ENCODE results near the gene CMA1.
"Not testable (repeated sequence)": the region's sequence is repeated elsewhere in the genome, so short reads cannot be mapped to it uniquely, and the experiment has no call there.

CMA1 gene, protein sequence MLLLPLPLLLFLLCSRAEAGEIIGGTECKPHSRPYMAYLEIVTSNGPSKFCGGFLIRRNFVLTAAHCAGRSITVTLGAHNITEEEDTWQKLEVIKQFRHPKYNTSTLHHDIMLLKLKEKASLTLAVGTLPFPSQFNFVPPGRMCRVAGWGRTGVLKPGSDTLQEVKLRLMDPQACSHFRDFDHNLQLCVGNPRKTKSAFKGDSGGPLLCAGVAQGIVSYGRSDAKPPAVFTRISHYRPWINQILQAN

DNA sequence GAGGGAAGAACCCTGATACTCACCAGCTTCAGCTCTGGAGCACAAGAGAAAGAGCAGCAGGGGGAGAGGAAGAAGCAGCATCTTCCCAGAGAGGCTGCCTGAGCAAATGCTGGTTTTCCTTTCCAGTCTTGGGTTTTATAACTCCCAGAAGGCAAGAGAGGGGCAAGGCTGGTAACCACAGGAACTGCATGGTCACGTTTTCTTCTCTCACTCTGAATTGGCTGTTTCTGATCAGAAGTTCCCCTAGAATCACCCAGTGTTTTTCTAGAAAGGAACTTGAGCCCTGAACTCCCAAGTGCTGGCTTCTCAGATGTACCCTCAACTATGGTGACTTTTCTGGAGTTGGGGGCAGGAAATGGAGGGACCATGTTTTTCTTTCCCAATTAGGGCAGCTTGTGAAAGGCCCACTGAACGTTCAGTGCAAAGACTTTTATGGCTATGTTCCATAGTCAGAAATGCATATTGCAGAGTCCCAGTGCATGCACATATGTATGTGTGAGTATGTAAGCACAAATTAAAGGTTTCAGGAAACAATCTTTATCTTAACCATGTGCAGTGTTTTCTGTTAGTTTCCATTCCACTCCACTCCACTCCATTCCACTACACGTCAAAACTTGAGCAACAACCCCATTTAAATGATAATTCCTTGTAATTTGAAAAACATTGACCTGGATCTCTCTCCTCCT, at the start of gene CMA1:
Gene CMA1, minus strand, starts transcription at position 111 of the 686 bp plus-strand sequence. Its CDS starts 30 bp downstream, at position 81.
- in situ Hi-C loops (cut with HindIII; ENCODE audit: low pct_ligation_motif_present, low pct_unique_long_range_greater_than_20kb, low sequenced_read_pairs) = no loop called here
- no peak for DNase-seq

DNA sequence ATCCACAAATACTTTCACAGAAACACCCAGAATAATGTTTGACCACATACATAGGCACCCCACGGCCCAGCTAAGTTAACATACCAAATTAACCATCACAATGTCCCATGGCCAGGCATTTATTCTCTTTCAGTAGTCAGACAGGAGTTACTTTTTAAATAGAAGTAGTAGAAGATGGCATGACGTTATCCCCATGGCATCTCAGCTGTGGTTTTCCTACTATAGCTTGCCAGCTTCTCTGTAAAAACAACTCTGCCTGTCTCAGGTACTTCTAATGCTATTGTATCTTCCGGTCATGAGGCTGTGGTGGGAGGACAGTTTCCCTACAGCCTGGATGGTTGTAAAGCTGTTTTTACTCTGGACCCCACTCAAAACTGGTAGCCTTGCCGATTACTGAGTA, 48.7 kb upstream of the CMA1 start:
- DNase-seq = peak; percentile 83
- in situ Hi-C loops (cut with HindIII; ENCODE audit: low pct_ligation_motif_present, low pct_unique_long_range_greater_than_20kb, low sequenced_read_pairs) = no loop called here

DNA sequence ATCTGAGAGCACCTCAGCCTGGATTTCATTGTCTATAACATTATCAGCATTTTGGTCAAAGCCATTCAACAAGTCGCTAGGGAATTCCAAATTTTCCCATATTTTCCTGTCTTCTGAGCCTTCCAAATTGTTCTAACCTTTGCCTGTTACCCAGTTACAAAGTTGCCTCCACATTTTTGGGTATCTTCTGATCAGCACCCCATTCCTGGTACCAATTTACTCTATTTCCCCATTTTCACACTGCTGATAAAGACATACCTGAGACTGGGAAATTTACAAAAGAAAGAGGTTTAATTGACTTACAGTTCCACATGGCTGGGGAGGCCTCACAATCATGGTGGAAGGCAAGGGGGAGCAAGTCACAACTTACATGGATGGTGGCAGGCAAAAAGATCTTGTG, 41.0 kb upstream of the CMA1 start:
- DNase-seq; in situ Hi-C loops (cut with HindIII; ENCODE audit: low pct_ligation_motif_present, low pct_unique_long_range_greater_than_20kb, low sequenced_read_pairs): not testable (repeated sequence)

DNA sequence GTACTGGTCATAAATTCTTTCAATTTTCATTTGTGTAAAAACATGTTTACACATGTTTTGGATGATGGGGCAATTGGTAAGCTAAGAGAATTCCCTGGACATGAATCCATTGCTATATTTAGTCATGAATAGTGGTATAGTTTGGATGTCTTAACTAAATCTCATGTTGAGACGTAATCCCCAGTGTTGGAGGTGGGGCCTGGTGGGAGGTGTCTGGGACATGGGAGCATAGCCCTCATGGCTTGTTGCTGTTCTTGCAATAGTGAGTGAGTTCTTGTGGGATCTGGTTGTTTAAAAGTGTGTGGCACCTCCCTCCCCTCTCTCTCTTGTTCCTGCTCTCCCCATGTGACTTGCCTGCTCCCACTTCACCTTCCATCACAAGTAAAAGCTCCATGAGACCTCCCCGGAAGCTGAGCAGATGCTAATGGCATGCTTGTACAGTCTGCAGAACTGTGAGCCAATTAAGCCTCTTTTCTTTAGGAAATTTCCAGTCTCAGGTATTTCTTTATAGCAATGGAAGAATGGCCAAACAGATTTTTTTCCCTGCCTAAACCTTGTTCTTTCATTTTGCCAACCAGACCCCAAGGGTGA, 34.4 kb upstream of the CMA1 start:
- no peak for DNase-seq
- in situ Hi-C loops (cut with HindIII; ENCODE audit: low pct_ligation_motif_present, low pct_unique_long_range_greater_than_20kb, low sequenced_read_pairs) = no loop called here

DNA sequence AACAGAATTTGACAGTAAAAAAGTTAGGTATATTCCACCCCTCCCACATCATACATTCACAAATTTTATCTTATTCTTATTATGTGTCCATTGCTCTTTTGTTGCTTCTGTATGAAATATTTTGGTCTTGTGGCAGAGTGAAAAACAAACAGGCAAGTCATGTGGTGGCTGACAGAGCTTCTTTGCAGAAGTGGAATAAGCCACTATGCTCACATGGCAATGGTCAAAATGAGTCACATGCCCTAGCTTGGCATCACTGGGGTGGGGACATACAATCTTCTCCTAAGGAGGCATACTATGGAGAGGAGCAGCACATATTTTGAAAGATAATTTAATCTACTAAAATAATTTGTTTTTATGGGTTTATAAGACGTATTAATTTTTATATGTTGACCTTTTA, 27.7 kb upstream of the CMA1 start:
- in situ Hi-C loops (cut with HindIII; ENCODE audit: low pct_ligation_motif_present, low pct_unique_long_range_greater_than_20kb, low sequenced_read_pairs) = no loop called here
- DNase-seq = no peak

DNA sequence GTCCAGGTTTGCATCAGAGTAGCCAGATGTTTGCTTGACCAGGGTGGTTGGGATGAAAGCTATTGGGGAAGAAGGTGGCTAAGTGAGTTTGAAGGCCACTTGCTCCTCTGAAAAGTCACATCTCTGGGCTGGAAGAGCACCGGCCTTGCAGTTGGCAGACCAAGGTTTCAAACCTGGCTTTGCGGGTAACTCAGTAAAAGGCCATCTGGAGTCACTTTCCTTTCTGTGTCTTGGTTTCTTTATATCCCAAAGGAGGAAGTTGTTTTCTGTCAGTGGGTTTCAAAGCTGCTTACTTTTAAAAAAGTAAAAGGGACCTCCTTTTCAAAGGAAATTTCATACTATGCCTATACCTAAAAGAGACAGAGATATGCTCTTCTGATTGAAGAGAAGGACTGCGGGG, 26.2 kb upstream of the CMA1 start:
- no peak for DNase-seq
- in situ Hi-C loops (cut with HindIII; ENCODE audit: low pct_ligation_motif_present, low pct_unique_long_range_greater_than_20kb, low sequenced_read_pairs) = no loop called here

DNA sequence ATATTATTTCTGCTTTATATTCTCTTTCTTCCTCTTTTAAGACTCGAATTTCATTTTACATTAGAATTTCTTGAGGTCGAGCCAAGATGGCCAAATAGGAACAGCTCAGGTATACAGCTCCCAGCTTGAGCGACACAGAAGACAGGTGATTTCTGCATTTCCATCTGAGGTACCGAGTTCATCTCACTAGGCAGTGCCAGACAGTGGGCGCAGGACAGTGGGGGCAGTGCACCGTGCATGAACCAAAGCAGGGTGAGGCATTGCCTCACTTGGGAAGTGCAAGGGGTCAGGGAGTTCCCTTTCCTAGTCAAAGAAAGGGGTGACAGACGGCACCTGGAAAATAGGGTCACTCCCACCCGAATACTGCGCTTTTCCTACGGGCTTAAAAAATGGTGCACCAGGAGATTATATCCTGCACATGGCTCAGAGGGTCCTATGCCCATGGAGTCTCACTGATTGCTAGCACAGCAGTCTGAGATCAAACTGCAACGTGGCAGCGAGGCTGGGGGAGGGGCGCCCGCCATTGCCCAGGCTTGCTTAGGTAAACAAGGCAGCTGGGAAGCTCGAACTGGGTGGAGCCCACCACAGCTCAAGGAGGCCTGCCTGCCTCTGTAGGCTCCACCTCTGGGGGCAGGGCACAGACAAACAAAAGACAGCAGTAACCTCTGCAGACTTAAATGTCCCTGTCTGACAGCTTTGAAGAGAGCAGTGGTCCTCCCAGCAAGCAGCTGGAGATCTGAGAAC, 18.0 kb upstream of the CMA1 start:
- DNase-seq; in situ Hi-C loops (cut with HindIII; ENCODE audit: low pct_ligation_motif_present, low pct_unique_long_range_greater_than_20kb, low sequenced_read_pairs): not testable (repeated sequence)

DNA sequence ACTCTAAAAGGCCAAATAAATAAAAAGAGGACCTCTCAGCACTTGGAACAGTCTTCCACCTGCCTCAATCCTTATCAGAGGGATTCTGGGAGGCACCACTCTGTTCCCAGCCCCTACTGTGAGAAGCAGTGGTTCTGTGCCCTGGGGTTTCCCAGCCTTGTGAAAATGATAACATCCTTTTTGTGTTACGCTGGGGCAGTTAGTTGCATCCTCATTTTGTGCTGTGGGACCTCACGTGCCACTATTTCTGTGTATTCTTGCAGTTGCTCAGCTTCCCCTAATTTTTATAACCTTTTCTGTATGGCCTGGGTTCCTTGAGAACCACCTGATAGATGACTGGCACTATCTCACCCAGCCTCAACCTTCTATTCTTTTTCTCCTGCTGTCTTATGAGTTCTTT, 10.8 kb upstream of the CMA1 start:
- in situ Hi-C loops (cut with HindIII; ENCODE audit: low pct_ligation_motif_present, low pct_unique_long_range_greater_than_20kb, low sequenced_read_pairs) = no loop called here
- DNase-seq = no peak

DNA sequence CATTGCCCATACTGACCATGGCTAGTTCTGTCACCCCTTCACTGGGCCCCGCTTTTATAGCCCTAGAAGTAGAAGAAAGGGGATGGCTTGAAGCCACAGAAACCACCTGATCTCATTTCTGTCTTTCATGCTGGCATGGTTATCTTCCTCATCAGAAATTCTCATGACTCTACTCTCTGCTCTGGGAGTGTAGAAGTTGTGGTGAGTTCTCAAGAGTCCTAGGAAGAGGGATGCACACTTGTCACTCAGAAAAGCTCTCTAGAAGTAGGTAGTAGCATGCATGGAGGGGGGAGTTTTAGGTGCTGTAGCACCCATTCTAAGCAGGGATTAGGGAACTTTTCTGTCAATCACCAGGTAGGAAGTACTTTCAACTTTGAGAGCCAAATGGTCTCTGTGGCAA, 6.1 kb upstream of the CMA1 start:
- no peak for DNase-seq
- in situ Hi-C loops (cut with HindIII; ENCODE audit: low pct_ligation_motif_present, low pct_unique_long_range_greater_than_20kb, low sequenced_read_pairs) = no loop called here

DNA sequence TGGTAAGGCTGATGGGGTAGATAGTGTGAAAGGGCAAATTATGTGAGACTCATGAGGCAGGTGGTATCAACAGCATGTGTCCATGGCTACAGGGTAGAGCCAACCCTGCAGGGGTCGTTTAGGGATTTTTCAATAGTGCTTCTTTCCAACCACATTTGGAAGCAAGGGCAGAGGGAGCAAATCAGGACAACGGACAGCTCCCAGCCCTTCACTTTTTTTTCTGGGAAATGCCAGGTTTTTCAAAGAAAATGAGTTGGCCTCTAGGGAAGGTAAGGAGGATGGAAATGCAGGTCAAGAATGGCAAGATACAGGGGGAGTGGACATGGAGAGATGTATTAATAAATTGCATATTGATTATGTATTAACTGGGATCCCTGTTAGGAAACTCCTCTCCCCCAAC, 4.9 kb upstream of the CMA1 start:
- peak; percentile 20 for DNase-seq

DNA sequence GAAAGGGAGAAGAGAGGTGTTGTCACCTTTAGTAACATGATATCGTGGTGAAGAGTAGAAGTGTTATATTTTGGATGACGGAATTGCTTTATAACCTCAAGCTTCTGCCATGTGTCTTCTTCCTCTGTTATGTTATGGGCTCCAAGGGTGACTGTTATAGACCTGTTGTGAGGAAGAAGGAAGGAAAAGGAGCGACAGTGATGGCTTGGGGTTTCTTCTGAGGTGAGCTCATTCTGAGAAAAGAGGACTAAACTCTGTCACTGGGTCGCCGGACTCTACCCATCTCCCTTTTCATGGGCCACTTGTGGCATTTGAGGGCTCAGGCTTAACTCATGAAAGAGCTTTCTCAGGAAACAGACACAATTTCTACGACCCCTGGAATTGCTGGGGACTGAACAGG, 1.6 kb downstream of the CMA1 start:
- DNase-seq = no peak
- in situ Hi-C loops (cut with HindIII; ENCODE audit: low pct_ligation_motif_present, low pct_unique_long_range_greater_than_20kb, low sequenced_read_pairs) = no loop called here

More for the DNA sequence above, 4.9 kb upstream of the CMA1 start:
- in situ Hi-C loops (cut with HindIII; ENCODE audit: low pct_ligation_motif_present, low pct_unique_long_range_greater_than_20kb, low sequenced_read_pairs) = no loop called here

DNA sequence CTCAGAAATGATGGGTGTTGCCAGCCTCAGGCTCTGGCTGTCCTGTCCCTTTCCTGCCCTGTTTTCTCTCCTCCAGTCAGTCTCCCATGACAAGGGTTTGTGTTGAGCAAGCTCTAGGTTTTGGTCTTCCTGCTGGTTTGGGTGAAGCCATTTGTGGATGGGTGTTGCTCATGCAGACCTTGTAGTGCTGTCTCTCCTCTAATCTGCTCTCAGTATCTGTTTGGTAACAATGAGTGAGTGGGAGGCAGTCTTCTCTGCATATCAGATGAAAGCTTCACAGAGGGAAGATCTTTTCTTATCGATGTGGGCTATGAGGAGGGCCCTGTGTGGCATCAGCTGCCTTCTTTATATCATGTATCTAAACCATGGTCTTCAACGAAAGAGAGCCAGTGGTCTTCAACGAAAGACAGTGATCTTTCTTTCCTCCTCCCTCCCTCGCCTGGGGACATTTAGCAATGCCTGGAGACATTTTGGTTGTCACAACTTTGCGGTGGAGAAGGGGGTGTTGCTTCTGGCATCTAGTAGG, 3.6 kb downstream of the CMA1 start:
- DNase-seq = no peak
- in situ Hi-C loops (cut with HindIII; ENCODE audit: low pct_ligation_motif_present, low pct_unique_long_range_greater_than_20kb, low sequenced_read_pairs) = no loop called here

DNA sequence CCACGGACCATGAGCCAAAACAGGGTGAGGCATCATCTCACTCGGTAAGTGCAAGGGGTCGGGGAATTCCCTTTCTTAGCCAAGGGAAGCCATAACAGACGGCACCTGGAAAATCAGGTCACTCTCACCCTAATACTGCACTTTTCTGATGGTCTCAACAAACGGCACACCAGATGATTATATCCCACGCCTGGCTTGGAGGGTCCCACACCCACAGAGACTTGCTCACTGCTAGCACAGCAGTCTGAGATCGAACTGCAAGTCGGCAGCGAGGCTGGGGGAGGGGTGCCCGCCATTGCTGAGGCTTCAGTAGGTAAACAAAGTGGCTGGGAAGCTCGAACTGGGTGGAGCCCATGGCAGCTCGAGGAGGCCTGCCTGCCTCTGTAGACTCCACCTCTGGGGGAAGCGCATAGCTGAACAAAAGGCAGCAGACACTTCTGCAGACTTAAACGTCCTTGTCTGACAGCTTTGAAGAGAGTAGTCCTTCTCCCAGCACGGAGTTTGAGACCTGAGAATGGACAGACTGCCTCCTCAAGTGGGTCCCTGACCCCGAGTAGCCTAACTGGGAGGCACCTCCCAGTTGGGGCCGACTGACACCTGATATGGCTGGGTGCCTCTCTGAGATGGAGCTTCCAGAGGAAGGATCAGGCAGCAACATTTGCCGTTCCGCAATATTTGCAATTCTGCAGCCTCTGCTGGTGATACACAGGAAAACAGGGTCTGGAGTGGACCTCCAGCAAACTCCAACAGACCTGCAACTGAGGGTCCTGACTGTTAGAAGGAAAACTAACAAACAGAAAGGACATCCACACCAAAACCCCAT, 16.3 kb downstream of the CMA1 start:
- DNase-seq; in situ Hi-C loops (cut with HindIII; ENCODE audit: low pct_ligation_motif_present, low pct_unique_long_range_greater_than_20kb, low sequenced_read_pairs): not testable (repeated sequence)

DNA sequence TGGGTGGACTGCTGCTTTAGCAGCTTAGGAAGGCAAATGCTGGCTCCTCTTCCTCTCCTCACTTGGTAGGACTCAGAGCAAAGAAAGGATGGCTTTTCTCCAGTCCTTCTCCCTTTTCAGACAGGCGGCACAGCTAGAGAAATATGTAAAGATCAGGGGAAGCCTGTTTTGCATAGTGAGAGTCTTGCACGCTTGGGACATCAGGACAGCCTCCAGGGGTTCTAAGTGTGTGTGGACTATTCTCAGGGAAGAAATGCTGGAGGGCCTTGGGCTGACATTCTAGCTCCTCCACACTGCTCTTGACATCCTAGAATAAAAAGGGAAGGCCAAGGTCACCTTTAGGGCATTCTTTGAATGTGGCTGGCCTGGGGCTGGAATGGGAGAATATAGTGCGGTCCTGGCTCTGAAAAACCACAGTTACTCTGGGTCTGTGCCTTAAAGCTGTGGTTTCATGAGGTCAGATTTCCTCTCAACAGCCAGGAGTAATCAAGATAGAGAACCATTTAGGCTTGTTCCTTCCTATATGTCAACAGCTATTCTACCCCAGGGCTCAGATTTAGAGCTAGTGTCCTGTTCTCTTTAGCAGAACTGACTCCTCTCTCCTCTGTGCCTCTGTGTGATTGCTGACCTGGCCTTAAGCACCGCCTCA, 24.3 kb downstream of the CMA1 start:
- no peak for DNase-seq
- in situ Hi-C loops (cut with HindIII; ENCODE audit: low pct_ligation_motif_present, low pct_unique_long_range_greater_than_20kb, low sequenced_read_pairs) = no loop called here

DNA sequence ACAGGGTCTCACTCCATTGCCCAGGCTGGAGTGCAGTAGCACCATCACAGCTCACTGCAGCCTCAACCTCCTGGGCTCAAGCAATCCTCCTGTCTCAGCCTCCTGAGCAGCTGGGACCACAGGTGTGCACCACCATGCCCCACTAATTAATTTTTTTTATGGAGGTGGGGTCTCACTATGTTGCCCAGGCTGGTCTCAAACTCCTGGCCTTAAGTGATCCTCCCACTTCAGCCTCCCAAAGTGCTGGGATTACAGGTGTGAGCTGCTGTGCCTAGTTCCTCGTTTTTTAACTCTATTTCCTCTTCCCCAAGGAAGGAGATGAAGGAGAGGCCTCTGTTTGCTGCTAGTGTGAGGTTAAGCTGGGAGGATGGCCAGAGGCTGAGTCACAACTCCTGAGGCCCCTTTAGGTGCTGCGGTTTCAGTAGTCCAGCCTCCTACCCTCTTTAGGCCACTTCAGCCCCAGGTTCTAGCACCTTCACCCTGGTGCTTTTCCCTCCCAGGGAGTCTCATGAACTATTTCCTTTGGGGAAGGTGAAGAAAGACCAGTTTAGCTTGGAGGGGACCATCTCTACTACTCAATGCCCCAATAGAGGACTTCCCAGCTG, 25.3 kb downstream of the CMA1 start:
- peak; percentile 46 for DNase-seq
- in situ Hi-C loops (cut with HindIII; ENCODE audit: low pct_ligation_motif_present, low pct_unique_long_range_greater_than_20kb, low sequenced_read_pairs) = not testable (repeated sequence)

DNA sequence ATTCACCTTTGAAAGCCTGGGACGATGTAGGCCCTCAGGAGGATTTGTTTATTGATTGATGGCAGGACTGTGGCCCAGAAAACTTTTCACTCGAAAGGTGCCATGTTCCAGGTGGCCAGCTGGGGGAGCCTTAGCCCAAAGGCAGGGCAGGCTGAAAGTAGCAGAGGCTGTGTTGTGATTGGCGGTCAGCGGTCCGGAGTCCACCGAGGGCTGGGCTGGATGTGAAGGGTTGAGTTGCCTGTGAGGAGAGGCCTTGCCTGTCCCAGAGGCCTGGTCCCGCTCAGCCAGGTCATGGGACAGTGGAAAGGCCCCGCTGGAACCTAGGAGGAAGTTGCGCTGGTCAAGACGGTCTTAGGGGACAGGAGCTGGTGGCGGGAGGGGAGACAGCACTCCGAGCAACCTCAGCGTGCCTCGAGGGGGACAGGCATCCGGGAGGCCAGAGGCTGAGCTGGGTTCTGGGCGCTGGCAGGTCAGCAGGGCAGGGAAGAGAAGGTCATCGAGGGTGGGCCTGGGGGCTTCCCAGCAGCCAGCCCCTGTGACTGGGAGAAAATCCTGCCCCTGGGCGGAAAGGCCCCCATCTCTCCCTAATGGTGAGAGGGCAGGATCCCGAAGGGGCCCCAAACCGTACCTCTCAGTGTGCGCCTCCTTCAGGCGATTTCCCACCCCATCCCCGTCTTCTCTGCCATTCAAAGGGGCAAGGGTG, 26.3 kb downstream of the CMA1 start:
- in situ Hi-C loops (cut with HindIII; ENCODE audit: low pct_ligation_motif_present, low pct_unique_long_range_greater_than_20kb, low sequenced_read_pairs) = no loop called here
- DNase-seq = peak; percentile 54

DNA sequence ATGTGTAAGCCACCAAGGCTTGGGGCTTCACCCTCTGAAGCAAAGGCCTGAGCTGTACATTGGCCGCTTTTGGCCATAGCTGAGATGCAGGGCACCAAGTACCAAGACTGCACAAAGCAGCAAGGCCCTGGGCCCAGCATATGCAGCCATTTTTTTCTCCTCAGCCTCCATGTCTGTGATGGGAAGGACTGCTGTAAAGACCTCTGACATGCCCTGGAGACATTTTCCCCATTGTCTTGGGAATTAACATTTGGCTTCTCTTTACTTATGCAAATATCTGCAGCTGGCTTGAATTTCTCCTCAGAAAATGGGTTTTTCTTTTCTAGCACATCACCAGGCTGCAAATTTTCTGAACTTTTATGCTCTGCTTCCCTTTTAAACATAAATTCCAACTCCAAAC, 28.1 kb downstream of the CMA1 start:
- in situ Hi-C loops (cut with HindIII; ENCODE audit: low pct_ligation_motif_present, low pct_unique_long_range_greater_than_20kb, low sequenced_read_pairs); DNase-seq: not testable (repeated sequence)

All from ACHN (cell line).